ENCODE results near the gene GALNT6.

The GALNT6 gene

GRCh38 chr12:51391283-51392123 is at the start of gene GALNT6:
Gene GALNT6, minus strand, starts transcription at chr12:51391406. Its CDS starts 11,625 bp downstream, at chr12:51379781.
- TF ChIP-seq ZFX (IDR thresholded peaks at IDR 0.05; ENCODE audit: borderline replicate concordance) (no peak), CTCF (IDR thresholded peaks at IDR 0.05) (no peak)
- H3K27ac ChIP-seq: no peak within 1 kb of the TSS

- H3K27ac ChIP-seq: no peak overlapping the region
- TF ChIP-seq ZFX (IDR thresholded peaks at IDR 0.05; ENCODE audit: borderline replicate concordance) (no peak), CTCF (IDR thresholded peaks at IDR 0.05) (no peak)
Observed at GRCh38 chr12:51439330-51439729, 48.1 kb upstream of the GALNT6 start.

- no peak overlapping the region for H3K27ac ChIP-seq
- TF ChIP-seq ZFX (IDR thresholded peaks at IDR 0.05; ENCODE audit: borderline replicate concordance) (no peak), CTCF (IDR thresholded peaks at IDR 0.05) (no peak)
Observed at GRCh38 chr12:51437431-51437830, 46.2 kb upstream of the GALNT6 start.

- no peak overlapping the region for H3K27ac ChIP-seq
- no peak for TF ChIP-seq CTCF (IDR thresholded peaks at IDR 0.05)
- TF ChIP-seq ZFX (IDR thresholded peaks at IDR 0.05; ENCODE audit: borderline replicate concordance): no peak
Observed at GRCh38 chr12:51434305-51434704, 43.1 kb upstream of the GALNT6 start.

GRCh38 chr12:51432921-51433320 is 41.7 kb upstream of the GALNT6 start:
- no peak for TF ChIP-seq CTCF (IDR thresholded peaks at IDR 0.05)
- no peak for TF ChIP-seq ZFX (IDR thresholded peaks at IDR 0.05; ENCODE audit: borderline replicate concordance)
- no peak overlapping the region for H3K27ac ChIP-seq

- TF ChIP-seq ZFX (IDR thresholded peaks at IDR 0.05; ENCODE audit: borderline replicate concordance): no peak
- no peak for TF ChIP-seq CTCF (IDR thresholded peaks at IDR 0.05)
- H3K27ac ChIP-seq: peak overlapping the region; percentile 15
Observed at GRCh38 chr12:51430196-51430895, 39.1 kb upstream of the GALNT6 start.

- TF ChIP-seq ZFX (IDR thresholded peaks at IDR 0.05; ENCODE audit: borderline replicate concordance) (no peak), CTCF (IDR thresholded peaks at IDR 0.05) (no peak)
- peak overlapping the region; percentile 15; the same call in 1 of the 2 replicates for H3K27ac ChIP-seq
Observed at GRCh38 chr12:51429700-51430099, 38.5 kb upstream of the GALNT6 start.
